Endometrium (tissue), 2 donors: ENCODE data around the gene CARS1.
"Not testable (repeated sequence)": the region's sequence is repeated elsewhere in the genome, so short reads cannot be mapped to it uniquely, and the experiment has no call there.

Experiments used
- FAIRE-seq: peaks from 2 replicates; lab custom pipeline; 2012; peaks lifted over from hg19 to GRCh38; lab: Jason Lieb, UNC
- donor health status: control.
- donor health status: control.

CARS1 gene

DNA sequence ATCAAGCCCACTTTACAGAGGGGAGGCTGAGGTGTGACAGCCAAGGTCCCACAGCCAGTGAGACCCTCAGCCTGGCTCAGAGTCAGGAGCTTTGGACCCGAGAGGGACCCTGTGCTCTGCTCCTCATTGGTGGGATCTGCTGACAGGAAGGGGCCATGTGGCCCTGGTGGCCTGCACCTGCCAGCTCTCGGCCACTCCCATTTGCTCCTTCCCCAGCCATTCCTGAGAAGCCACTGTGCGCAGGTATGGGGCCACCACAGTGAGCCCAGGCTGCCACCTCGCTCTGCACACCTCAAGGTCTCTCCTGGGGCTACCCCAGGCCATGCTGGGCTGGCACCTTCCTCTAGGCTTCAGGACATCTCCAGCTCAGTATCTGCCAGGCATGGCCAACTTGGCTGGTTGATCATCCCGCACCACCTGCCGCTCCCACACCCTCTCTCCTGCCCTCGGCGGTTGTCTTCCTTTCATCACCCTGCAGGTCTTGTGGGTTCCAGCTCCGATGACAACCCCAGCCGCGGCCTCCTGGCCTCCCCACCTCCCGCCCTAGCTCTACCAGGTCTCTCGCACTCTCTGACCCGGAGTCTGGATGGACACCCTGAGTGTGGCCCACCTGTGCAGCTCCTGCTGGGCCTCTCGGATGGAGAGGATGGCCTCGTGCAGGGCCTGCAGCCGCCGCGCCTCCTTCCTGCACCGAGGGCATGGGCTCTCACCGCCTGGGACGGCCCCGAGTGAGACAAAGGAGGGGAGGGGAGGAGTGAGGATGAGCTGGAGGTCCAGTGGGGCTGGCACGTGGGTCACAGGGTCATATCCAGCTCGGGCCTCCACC, 32.2 kb upstream of the CARS1 start:
- no peak for FAIRE-seq

DNA sequence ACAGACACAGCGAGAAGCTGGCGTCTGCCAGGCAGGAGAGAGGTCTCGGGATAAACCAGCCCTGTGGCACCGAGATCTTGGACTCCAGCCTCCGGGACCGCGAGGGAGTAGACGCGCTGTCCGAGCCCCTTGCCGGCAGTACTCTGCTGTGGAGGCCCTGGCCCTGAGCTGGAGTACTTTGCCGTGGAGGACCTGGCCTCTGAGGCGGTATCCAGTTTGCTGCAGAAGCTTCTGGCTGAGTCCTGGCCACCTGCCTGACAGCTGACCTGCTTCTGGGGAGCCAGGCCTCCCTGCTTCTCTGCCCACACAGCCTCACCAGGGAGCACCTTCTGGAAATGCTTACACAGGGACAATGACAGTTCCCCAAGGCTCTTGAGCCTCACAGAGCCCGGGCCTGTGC, 31.6 kb upstream of the CARS1 start:
- no peak for FAIRE-seq

DNA sequence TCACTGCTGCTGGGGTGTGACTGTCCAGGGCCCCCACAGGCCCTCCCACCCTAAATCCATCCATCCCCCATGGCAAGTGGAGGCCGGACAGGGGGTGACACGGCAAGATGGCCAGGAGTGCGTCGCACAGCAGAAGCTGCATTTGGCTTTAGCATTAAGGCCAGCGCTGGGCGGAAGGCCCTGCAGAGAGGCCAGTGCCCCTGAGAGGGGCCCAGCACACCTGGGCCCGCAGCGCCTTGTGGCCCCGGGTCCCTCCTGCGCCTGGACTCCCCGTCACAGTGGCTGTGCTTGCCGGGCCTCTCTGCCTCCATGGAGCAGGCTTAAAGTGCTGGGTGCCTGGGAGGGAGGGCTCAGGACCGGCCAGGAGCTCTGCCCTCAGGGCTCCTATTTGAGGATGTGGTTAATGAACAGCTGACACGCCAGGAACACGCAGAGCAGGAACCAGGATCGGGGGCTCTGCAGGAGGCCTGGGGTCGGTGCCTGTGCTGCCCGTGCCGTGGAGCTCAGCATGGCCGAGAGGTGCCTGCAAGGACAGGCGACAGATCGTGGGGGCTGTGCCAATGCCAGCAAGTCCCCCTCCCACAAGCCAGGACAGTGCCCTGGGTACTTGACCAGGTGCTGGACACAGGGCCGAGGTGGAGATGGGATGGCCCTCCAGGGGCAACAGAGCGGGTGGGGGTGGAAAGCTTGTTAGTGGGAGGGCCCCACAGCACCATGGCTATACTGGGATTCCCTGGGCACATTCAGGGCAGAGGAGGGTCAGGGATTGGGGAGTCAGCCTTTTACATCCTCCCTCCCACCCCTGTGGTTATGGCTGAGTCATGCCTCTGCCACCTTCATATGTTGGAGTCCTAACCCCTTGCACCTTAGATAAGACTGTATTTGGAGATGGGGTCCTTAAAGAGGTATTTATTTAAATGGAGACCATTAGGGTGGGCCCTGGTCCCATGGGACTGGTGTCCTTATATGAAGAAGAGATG, 30.9 kb upstream of the CARS1 start:
- no peak for FAIRE-seq

DNA sequence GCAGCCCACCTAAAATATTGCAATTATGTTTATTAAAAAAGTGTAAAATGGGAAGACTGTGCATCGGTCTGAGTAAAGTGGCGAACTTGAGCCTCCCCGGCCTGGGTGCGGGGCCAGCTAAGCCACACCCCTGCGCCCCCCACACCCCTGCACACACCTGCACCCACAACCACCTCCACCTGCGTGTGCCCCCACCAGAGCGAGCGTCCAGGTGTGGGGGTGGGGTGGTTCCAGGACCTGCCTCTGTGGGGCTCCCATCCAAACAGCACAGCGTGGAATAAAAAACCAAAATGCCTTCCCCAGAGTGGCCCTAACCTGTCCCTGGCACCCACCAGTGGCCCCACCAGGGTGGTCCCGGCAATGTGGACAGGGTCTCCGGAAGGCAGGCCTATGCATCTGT, 30.1 kb upstream of the CARS1 start:
- no peak for FAIRE-seq

DNA sequence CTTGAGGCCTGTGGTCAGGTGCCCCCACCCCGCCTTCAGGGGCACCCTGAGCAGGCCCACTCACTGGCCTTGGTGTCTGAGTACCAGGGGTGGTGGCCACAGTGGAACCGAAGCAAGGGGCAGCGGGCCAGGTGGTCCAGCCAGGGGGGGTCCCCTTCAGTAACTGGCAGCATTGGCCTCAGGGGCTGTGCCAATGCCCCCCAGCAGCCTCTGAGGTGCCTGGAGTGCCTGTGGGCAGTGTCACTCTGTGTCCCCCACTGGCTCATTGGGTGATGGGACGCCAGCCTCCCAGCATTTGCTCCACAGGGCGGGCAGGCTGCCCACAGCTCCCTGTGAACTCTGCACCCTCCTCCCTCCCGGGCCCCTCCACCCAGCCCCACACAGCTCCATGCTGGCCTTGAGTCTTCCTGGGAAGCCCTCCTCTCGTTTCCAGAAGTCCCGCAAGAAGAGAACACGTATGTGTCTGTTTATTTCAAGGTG, 29.5 kb upstream of the CARS1 start:
- no peak for FAIRE-seq

DNA sequence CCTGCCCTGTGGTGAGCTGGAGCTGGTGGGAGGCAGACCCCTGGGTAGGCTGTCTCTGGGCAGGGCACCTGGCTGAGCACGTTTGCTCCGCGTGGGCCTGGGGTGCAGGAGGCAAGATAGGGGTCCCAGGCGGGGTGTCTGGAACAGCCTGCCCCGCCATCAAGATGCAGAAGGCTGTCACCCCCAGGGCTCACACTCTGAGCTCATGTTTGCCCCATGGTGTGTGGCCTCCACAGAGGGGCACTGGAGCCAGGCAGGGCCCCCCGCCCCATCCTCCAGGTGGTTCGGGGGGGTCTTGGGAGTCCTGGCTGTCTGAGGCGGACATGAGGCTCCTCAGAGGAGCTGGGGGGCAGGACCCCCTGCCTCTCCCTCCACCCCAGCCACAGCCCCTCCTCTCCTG, 28.9 kb upstream of the CARS1 start:
- FAIRE-seq = no peak

DNA sequence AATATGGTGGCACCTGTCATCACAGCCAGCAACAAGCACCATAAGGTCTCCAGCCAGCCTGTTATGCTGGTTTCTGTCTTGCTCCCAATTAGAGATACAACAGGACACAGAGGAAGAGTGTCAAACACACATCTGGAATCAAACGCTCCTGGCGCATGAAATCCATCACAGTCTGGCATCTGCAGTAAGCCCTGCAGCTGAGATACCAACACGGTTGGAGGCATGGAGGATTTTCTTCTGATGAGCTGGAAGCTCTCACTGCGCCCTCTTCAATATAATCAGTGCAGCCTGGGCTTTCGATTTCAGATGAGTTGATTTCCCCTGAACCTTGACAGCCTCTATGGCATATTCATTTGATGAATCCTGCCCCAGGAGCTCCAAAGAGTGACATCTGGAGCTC, 27.8 kb upstream of the CARS1 start:
- FAIRE-seq = no peak

DNA sequence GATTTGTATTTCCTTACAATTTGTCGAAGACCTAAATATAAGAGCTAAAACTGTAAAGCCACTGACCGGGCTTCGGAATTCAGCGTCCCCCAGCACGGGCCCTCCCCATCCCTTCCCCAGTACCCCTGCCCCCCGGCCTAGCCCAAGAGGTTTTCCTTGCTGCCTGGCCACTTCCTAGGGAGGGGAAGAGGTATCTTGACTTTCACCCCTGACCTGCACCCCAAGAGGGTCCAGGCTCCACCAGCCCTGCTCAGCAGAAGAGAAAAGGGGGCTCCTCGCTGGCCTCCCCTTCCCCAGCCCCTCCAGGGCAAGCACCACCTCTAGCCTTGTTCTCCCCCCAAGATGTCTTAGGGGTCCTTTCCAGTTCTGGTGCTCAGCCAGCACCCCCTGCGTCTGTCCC, 26.1 kb upstream of the CARS1 start:
- no peak for FAIRE-seq

DNA sequence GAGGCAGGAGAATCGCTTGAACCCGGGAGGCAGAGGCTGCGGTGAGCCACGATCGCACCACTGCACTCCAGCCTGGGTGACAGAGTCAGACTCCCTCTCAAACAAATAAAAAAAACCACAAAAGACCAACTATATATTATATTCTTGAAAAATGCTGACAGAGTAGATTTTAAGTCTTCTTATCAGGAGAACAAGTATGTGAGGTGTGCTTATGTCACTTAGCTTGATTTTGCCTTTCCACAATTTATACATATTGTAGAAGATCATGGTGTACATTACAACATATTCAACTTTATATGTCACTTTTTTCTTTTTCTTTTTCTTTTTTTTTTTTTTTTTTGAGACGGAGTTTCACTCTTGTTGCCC, 24.1 kb upstream of the CARS1 start:
- no peak for FAIRE-seq

DNA sequence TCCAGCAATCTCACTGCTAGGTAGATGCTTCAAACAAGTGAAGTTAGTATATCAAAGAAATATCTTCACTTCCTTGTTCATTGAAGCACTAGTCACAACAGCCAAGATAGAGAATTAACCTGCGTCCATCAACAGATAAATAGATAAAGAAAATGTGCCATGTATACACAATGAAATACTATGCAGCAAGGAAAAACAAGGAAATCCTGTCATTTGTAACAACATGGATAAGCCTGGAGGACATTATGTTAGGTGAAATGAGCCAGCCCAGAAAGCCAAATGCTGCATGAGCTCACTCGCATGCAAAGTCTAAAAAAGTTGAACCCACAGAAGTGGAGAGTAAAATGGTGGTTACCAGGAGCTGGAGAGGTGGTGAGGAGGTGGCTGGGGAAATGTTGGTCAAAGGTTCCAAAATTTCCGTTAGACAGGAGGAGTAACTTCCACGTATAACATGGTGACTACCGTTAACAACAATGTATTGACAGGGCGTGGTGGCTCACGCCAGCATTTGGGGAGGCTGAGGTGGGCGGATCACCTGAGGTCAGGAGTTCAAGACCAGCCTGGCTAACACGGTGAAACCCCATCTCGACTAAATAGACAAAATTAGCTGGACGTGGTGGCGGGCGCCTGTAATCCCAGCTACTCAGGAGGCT, 23.6 kb upstream of the CARS1 start:
- FAIRE-seq = no peak

DNA sequence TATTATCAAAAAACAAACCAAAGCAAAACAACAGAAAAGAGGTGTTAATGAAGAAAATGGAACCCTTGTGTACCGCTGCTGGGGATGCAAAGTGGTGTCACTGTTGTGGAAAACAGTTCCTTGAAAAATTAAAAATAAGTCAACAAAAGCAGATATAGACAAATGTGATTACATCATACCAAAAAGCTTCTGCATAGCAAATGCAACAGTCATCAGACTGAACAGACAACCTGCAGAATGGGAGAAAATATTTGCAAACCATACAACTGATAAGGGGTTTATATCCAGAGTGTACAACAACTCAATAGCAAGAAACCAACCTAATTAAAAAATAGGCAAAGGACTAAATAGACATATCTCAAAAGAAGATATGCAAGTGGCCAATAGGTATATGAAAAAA, 22.9 kb upstream of the CARS1 start:
- FAIRE-seq = no peak

DNA sequence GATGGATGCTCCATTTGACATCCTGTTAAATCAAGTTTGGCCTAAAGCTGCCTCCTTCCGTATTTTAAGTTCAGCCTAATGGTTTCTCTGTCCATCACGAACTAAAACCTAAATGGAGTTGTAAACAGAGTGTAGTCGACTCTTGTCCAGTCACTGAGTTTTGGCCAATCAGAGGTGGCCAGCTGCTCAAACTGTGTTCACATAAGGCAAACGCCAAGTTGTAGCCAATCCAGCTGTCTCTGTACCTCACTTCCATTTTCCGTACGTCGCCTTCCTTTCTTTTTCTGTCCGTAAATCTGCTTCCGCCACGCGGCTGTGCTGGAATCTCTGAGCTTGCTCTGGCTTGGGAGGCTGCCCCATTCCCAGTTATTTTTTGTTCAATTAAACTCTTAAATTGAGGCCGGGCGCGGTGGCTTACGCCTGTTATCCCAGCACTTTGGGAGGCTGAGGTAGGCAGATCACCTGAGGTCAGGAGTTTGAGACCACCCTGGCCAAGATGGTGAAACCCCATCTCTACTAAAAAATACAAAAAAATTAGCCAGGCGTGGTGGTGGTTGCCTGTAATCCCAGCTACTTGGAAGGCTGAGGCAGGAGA, 20.7 kb upstream of the CARS1 start:
- FAIRE-seq = no peak

DNA sequence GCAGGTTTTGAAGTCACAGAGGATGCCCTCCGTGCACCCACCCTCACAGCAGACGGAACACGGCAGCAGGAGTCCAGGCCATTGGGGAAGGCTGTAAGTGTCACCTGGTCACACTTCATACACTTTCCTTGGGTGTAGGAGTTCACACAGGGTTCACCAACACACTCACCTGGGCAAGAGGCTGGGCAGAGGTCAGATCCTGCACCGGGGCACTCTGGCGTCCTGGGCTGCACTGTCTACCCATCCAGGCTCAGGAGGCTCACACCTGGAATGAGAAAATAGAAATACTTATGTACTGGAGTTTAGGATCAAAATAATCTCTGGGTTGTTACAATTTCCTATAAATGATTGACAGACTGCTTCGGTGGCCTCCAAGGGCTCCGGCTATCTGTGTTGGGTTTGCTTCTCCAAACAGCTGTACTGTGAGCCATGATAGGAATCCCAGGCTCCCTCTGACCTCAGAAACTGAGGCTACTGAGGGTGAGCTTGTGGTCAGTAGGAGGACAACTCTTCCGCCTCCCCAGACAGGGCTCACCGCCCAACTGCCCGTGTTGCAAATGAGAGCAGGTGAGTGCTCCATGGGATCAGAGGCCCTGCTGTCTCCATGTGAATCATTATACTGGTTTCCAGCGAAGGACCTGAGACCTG, 20.1 kb upstream of the CARS1 start:
- FAIRE-seq = no peak

DNA sequence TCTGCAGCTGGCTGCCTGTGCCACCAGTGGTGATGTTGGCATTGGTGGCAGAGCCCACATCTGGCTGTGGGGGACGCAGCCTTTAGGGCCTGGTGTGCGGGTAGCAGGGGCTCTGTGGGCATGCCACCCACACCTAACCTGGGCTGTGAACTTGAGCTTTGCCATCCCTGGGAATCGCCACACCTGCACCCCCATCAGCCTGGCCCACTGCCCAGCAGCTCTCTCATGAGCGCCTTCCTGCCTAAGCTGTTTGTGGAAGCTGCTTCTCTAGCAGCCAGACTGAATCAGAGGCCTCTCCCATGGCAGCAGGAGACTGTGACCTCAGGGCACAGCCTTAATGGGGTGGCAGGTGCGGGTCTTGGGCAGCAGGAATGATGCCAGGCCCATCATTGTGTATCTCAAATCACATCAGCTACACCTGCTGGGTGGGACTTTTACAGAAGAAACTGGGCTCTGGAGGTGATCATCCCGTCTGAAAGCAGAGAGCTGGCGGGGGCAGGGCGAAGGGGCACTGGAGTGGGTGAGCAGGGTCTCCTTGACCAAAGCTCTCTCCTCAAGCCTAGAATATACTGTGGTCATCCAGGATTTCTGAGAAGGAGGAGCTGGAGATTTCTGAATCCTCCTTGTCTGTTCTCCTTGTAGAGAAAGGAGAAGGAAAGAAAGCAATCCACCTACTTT, 17.8 kb upstream of the CARS1 start:
- FAIRE-seq = no peak

DNA sequence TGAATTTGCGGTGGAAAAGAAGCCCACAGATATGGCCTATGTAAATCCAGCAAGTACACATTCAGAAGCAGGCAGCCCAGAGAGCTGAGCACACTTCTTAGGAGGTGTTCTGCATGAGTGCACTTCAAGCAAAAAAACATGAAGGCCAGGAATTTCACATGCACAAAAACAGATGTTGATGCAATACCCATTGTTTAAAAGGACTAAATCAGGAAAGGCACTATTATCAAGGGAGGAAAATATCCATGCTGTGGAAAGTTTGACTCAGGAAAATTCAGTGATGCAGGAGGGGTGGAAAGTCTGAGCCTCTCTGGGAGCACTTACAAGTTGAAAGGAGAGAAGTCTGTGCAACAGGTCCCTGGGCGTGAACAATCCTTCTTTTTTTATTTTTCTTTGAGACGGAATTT, 15.8 kb upstream of the CARS1 start:
- FAIRE-seq = no peak

DNA sequence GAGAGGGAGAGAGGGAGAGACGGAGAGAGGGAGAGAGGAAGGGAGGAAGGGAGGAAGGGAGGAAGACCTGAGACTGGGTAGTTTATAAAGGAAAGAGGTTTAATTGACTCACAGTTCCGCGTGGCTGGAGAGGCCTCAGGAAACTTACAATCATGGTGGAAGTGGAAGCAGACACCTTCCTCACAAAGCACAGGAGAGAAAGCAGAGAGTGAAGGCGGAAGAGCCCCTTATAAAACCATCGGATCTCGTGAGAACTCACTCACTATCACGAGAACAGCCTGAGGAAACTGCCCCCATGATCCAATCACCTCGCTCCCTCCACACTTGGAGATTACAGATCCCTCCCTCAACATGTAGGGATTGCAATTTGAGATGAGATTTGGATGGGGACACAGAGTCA, 12.2 kb upstream of the CARS1 start:
- no peak for FAIRE-seq

DNA sequence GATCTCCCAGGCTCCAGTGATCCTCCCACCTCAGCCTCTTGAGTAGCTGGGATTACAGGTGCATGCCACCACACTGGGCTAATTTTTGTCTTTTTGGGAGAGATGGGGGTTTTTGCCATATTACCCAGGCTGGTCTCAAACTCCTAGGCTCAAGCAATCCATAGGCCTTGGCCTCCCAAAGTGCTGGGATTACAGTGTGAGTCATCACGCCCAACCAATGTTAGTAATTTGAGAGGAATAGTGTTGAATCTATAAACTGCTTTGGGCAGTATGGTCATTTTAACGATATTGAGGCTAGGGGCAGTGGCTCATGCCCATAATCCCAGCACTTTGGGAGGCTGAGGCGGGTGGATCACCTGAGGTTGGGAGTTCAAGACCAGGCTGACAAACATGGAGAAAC, 9.1 kb upstream of the CARS1 start:
- not testable (repeated sequence) for FAIRE-seq

DNA sequence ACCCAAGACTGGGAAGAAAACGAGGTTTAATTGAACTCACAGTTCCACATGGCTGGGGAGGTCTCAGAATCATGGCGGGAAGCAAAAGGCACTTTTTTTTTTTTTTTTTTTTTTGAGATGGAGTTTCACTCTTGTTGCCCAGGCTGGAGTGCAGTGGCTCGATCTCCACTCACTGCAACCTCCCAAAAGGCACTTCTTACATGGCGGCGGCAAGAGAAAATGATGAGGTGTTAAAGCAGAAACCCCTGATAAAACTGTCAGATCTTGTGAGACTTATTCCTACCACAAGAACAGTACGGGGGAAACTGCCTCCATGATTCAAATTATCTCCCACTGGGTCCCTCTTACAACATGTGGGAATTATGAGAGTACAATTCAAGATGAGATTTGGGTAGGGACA, 7.5 kb upstream of the CARS1 start:
- FAIRE-seq = not testable (repeated sequence)

DNA sequence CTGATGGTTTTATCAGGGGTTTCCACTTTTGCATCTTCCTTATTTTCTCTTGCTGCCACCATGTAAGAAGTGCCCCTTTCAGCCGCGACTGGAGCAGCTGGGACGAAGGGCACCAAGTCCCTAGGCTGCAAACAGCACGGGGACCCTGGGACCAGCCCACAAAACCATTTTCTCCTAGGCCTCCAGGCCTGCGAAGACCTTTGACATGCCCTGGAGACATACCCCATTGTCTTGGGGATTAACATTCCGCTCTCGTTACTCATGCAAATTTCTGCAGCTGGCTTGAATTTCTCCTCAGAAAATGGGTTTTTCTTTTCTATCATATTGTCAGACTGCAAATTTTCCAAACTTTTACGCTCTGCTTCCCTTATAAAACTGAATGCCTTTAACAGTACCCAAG, 6.7 kb upstream of the CARS1 start:
- FAIRE-seq = not testable (repeated sequence)

DNA sequence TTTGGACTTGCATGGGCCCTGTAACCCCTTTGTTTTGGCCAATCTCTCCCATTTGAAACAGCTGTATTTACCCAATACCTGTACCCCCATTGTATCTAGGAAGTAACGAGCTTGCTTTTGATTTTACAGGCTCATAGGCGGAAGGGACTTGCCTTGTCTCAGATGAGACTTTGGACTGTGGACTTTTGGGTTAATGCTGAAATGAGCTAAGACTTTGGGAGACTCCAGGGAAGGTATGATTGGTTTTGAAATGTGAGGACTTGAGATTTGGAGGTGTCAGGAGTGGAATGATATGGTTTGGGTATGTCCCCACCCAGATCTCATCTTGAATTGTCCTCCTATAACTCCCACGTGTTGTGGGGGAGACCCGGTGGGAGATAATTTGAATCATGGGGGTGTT, 6.2 kb upstream of the CARS1 start:
- FAIRE-seq = not testable (repeated sequence)

DNA sequence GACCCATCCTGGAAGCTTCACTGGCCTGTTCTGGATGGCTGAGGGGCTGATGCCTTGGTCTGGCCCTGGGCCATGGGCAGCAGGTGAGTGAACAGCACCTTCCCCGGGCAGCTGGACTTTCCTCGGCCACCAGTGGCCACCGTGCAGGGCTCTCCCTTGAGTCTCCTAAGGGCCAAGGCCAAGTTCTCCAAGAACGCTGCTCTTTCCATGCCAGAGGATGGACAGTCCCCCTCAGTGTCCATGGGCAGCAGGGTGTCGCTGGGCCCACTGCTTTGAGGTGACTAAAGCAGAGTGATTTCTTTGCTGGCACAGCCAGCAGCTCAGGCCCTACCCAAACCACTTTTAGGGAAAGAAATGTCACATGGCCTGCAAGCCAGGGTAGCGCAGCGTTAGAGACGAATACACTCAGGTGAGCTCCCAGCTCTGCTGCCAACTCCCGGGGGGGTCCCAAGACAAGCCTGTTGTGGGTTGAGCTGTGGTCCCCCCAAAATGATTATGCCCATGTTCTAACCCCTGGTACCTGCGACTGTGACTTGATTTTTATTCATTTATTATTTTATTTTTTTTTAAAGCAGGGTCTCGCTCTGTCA, 3.3 kb upstream of the CARS1 start:
- no peak for FAIRE-seq
